Spleen (tissue), 7 donors: ENCODE measurements around the gene SLC38A7.
"Not testable (repeated sequence)": the region's sequence is repeated elsewhere in the genome, so short reads cannot be mapped to it uniquely, and the experiment has no call there.

Experiments used
- POLR2A ChIP-seq, 3 donors: fragments of 450-650 bp; IDR thresholded peaks; one replicate each; pipeline ENCODE4 v1.5.1; 2017; ENCODE audit warnings: antibody characterized with exemption in 3 of 3, mild to moderate bottlenecking in 1 of 3
- TF ChIP-seq, protein P1 (sequence below), 11 experiments: fragments of 200-600 bp in 7 of 11; fragments of 450-650 bp in 4 of 11; sonication (generic) in 4 of 11; IDR thresholded peaks in 8 of 11; conservative IDR thresholded peaks in 3 of 11; 1 replicate in 7 of 11; 2 replicates in 4 of 11; pipeline versions ENCODE4 v1.4.0 to v1.8.0; 2016 to 2021; ENCODE audit warnings: antibody characterized with exemption in 11 of 11, inconsistent platforms in 4 of 11, mild to moderate bottlenecking in 1 of 11
- donor health status: DM: no; HTN: no; CAD: no; lungs with moderate emphysema.
- donor health status: DM: no; HTN: no; CAD: no.
- donor health status: DM: no; HTN: no; CAD: no.

DNA sequence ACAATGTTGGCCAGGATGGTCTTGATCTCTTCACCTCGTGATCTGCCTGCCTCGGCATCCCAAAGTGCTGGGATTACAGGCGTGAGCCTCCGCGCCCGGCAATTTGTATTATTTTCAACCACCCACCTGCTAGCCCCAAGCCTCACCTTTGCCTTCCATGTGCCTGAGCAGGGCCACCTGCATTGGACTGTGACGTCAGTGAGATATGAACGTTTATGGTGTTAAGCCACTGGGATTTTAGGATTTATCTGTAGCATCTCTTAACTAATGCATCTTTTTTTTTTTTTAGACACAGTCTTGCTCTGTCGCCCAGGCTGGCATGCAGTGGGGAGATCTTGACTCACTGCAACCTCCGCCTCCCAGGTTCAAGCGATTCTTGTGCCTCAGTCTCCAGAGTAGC is 24.7 kb downstream of the SLC38A7 start:
- TF ChIP-seq, protein P1, sequence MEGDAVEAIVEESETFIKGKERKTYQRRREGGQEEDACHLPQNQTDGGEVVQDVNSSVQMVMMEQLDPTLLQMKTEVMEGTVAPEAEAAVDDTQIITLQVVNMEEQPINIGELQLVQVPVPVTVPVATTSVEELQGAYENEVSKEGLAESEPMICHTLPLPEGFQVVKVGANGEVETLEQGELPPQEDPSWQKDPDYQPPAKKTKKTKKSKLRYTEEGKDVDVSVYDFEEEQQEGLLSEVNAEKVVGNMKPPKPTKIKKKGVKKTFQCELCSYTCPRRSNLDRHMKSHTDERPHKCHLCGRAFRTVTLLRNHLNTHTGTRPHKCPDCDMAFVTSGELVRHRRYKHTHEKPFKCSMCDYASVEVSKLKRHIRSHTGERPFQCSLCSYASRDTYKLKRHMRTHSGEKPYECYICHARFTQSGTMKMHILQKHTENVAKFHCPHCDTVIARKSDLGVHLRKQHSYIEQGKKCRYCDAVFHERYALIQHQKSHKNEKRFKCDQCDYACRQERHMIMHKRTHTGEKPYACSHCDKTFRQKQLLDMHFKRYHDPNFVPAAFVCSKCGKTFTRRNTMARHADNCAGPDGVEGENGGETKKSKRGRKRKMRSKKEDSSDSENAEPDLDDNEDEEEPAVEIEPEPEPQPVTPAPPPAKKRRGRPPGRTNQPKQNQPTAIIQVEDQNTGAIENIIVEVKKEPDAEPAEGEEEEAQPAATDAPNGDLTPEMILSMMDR (IDR thresholded peaks at IDR 0.05 in 8 of 11, conservative IDR thresholded peaks at IDR 0.05 in 3 of 11): not testable (repeated sequence)
- TF ChIP-seq POLR2A (IDR thresholded peaks at IDR 0.05): not testable (repeated sequence)
